Measurements from ENCODE around the gene ABL1.

ABL1 gene

GRCh38 chr9:130820135-130820738, 14.8 kb upstream of the ABL1 start:
- no peak for TF ChIP-seq CTCF (conservative IDR thresholded peaks at IDR 0.05; ENCODE audit: low read depth, low read length)
- no peak overlapping the region for H3K4me3 ChIP-seq (ENCODE audit: low read length)
- DNase-seq (ENCODE audit: low read depth), result no peak

- TF ChIP-seq CTCF (conservative IDR thresholded peaks at IDR 0.05; ENCODE audit: low read depth, low read length), result no peak
- DNase-seq (ENCODE audit: low read depth), result no peak
Observed at GRCh38 chr9:130823435-130823834, 11.6 kb upstream of the ABL1 start.

GRCh38 chr9:130824079-130824478, 11.0 kb upstream of the ABL1 start:
- no peak overlapping the region for H3K4me3 ChIP-seq (ENCODE audit: low read length)
- no peak for DNase-seq (ENCODE audit: low read depth)
- no peak for TF ChIP-seq CTCF (conservative IDR thresholded peaks at IDR 0.05; ENCODE audit: low read depth, low read length)

More at GRCh38 chr9:130823435-130823834, 11.6 kb upstream of the ABL1 start:
- no peak overlapping the region for H3K4me3 ChIP-seq (ENCODE audit: low read length)

- DNase-seq (ENCODE audit: low read depth), result no peak
- H3K4me3 ChIP-seq (ENCODE audit: low read length), result no peak overlapping the region
- no peak for TF ChIP-seq CTCF (conservative IDR thresholded peaks at IDR 0.05; ENCODE audit: low read depth, low read length)
Observed at GRCh38 chr9:130824643-130825350, 10.3 kb upstream of the ABL1 start.

- H3K4me3 ChIP-seq (ENCODE audit: low read length), result no peak overlapping the region
- TF ChIP-seq CTCF (conservative IDR thresholded peaks at IDR 0.05; ENCODE audit: low read depth, low read length), result no peak
- no peak for DNase-seq (ENCODE audit: low read depth)
Observed at GRCh38 chr9:130825351-130825651, 9.8 kb upstream of the ABL1 start.

- DNase-seq (ENCODE audit: low read depth), result no peak
- H3K4me3 ChIP-seq (ENCODE audit: low read length), result no peak overlapping the region
- no peak for TF ChIP-seq CTCF (conservative IDR thresholded peaks at IDR 0.05; ENCODE audit: low read depth, low read length)
Observed at GRCh38 chr9:130825809-130826208, 9.2 kb upstream of the ABL1 start.

GRCh38 chr9:130829762-130830161, 5.3 kb upstream of the ABL1 start:
- no peak for TF ChIP-seq CTCF (conservative IDR thresholded peaks at IDR 0.05; ENCODE audit: low read depth, low read length)
- no peak overlapping the region for H3K4me3 ChIP-seq (ENCODE audit: low read length)
- DNase-seq (ENCODE audit: low read depth), result no peak
